GM18868 (cell line): ENCODE results near the gene SLC11A1.
A peak's percentile ranks its signal among the peaks of the same experiment; 100 is the strongest.

Experiments used
- ATAC-seq: cut with Tn5 transposase; IDR thresholded peaks from one replicate; pipeline ENCODE4 v1.9.1; 2021; ENCODE audit warnings: mild to moderate bottlenecking, moderate library complexity; ENCODE audit not compliant: unreplicated experiment

SLC11A1 gene

GRCh38 chr2:218366621-218367414, 15.3 kb upstream of the SLC11A1 start:
- no peak for ATAC-seq

- ATAC-seq = peak; percentile 93
Measured at GRCh38 chr2:218367415-218368149, 14.5 kb upstream of the SLC11A1 start.

GRCh38 chr2:218368150-218368528, 13.9 kb upstream of the SLC11A1 start:
- no peak for ATAC-seq

- no peak for ATAC-seq
Measured at GRCh38 chr2:218368621-218369153, 13.4 kb upstream of the SLC11A1 start.

GRCh38 chr2:218369330-218369729, 12.7 kb upstream of the SLC11A1 start:
- ATAC-seq = no peak

GRCh38 chr2:218370410-218371063, 11.5 kb upstream of the SLC11A1 start:
- ATAC-seq = no peak

GRCh38 chr2:218371983-218372350, 10.1 kb upstream of the SLC11A1 start:
- ATAC-seq = no peak

GRCh38 chr2:218374795-218375194, 7.3 kb upstream of the SLC11A1 start:
- ATAC-seq = no peak

- ATAC-seq = no peak
Measured at GRCh38 chr2:218375212-218375611, 6.9 kb upstream of the SLC11A1 start.

- no peak for ATAC-seq
Measured at GRCh38 chr2:218378053-218378452, 4.0 kb upstream of the SLC11A1 start.

GRCh38 chr2:218382785-218383184, 712 bp downstream of the SLC11A1 start:
- ATAC-seq = no peak

- no peak for ATAC-seq
Measured at GRCh38 chr2:218383892-218384519, 1.9 kb downstream of the SLC11A1 start.

- ATAC-seq = no peak
Measured at GRCh38 chr2:218384975-218385374, 2.9 kb downstream of the SLC11A1 start.

- ATAC-seq = no peak
Measured at GRCh38 chr2:218386505-218387368, 4.7 kb downstream of the SLC11A1 start.

GRCh38 chr2:218387369-218388194, 5.5 kb downstream of the SLC11A1 start:
- no peak for ATAC-seq

- ATAC-seq = no peak
Measured at GRCh38 chr2:218389333-218390150, 7.5 kb downstream of the SLC11A1 start.

GRCh38 chr2:218391202-218391601, 9.1 kb downstream of the SLC11A1 start:
- ATAC-seq = no peak

GRCh38 chr2:218392459-218392858, 10.4 kb downstream of the SLC11A1 start:
- ATAC-seq = no peak
